Osteocyte (in vitro differentiated cells): Measurements from ENCODE around the gene TMPRSS12. TPM values are rescaled to one million over a fixed set of nuclear protein-coding genes. Genes with fewer than 3 reads are reported as not detected.
"Not testable (repeated sequence)": the region's sequence is repeated elsewhere in the genome, so short reads cannot be mapped to it uniquely, and the experiment has no call there.

Experiments
- DNase-seq: peaks from one replicate; pipeline ENCODE4 v3.0.0; 2021; ENCODE audit warnings: mixed read lengths; ENCODE audit not compliant: unreplicated experiment; ENCODE audit errors: extremely low spot score
- H3K27ac Mint-ChIP-seq: one replicate; pipeline ENCODE4 v1.8.0; 2021; ENCODE audit warnings: mild to moderate bottlenecking, mixed read lengths; ENCODE audit not compliant: unreplicated experiment
- H3K27me3 Mint-ChIP-seq: one replicate; pipeline ENCODE4 v1.8.0; 2021; ENCODE audit warnings: mixed read lengths; ENCODE audit not compliant: unreplicated experiment
- H3K36me3 Mint-ChIP-seq: one replicate; pipeline ENCODE4 v1.8.0; 2021; ENCODE audit warnings: mixed read lengths; ENCODE audit not compliant: unreplicated experiment
- H3K4me1 Mint-ChIP-seq: one replicate; pipeline ENCODE4 v1.8.0; 2021; ENCODE audit warnings: mixed read lengths; ENCODE audit not compliant: unreplicated experiment
- H3K4me3 Mint-ChIP-seq: one replicate; pipeline ENCODE4 v1.8.0; 2021; ENCODE audit warnings: mild to moderate bottlenecking, moderate library complexity, mixed read lengths; ENCODE audit not compliant: unreplicated experiment
- H3K9me3 Mint-ChIP-seq: one replicate; pipeline ENCODE4 v1.8.0; 2021; ENCODE audit warnings: mixed read lengths; ENCODE audit not compliant: unreplicated experiment
- total RNA-seq: library from RNA; stranded (reverse); gene quantifications from 2 replicates; pipeline ENCODE4 v1.2.1, GENCODE V29; 2021
- TF ChIP-seq, protein P1 (sequence below): fragments of 200-600 bp; sonication (generic); IDR thresholded peaks from 2 replicates; pipeline ENCODE4 v1.5.0; 2021; ENCODE audit warnings: antibody characterized with exemption, mild to moderate bottlenecking, moderate library complexity

The TMPRSS12 gene
- total RNA-seq, 1 donor from 2014 or later = not detected

DNA sequence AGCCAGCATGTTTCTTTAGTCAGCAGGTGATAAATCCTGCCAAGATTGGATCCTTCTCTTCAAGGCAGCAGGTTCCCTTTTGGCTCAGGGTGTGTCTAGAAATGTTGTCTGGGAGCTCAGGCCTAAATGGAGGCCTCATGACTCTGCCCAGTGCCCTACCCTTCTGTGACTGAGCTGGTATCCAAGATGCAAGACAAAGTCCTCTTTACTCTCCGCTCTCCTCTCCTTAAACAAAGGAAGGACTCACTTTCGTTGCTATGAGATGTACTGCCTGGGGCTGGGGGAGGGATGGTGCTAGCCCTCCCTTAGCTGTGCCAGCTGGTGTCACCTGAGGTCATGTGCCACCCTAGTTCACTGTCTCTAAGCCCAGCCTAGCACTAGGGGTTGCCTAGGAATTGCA is 13.8 kb upstream of the TMPRSS12 start:
- H3K4me3 Mint-ChIP-seq = no peak overlapping the region
- DNase-seq = no peak
- peaks cover 5% of the 10 kb centered on the region for H3K9me3 Mint-ChIP-seq
- H3K27me3 Mint-ChIP-seq = peaks cover 11% of the 10 kb centered on the region
- peaks cover 8% of the 10 kb centered on the region for H3K4me1 Mint-ChIP-seq
- H3K27ac Mint-ChIP-seq = no peak overlapping the region
- TF ChIP-seq, protein P1, sequence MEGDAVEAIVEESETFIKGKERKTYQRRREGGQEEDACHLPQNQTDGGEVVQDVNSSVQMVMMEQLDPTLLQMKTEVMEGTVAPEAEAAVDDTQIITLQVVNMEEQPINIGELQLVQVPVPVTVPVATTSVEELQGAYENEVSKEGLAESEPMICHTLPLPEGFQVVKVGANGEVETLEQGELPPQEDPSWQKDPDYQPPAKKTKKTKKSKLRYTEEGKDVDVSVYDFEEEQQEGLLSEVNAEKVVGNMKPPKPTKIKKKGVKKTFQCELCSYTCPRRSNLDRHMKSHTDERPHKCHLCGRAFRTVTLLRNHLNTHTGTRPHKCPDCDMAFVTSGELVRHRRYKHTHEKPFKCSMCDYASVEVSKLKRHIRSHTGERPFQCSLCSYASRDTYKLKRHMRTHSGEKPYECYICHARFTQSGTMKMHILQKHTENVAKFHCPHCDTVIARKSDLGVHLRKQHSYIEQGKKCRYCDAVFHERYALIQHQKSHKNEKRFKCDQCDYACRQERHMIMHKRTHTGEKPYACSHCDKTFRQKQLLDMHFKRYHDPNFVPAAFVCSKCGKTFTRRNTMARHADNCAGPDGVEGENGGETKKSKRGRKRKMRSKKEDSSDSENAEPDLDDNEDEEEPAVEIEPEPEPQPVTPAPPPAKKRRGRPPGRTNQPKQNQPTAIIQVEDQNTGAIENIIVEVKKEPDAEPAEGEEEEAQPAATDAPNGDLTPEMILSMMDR = no peak
- no peaks in the 10 kb centered on the region for H3K36me3 Mint-ChIP-seq

DNA sequence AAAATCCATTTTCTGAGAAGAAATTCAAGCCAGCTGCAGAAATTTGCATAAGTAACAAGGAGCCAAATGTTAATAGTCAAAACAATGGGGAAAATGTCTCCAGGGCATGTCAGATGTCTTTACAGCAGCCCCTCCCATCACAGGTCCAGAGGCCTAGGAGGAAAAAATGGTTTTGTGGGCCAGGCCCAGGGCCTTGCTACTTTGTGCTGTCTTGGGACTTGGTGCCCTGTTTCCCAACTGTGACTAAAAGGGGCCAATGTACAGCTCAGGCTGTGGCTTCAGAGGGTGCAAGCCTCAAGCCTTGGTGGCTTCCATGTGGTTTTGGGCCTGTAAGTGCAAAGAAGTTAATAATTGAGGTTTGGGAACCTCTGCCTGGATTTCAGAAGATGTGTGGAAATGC is 8.9 kb upstream of the TMPRSS12 start:
- H3K36me3 Mint-ChIP-seq, DNase-seq, H3K4me3 Mint-ChIP-seq, H3K27ac Mint-ChIP-seq, H3K4me1 Mint-ChIP-seq, H3K9me3 Mint-ChIP-seq: not testable (repeated sequence)
- peaks cover 21% of the 10 kb centered on the region for H3K27me3 Mint-ChIP-seq

DNA sequence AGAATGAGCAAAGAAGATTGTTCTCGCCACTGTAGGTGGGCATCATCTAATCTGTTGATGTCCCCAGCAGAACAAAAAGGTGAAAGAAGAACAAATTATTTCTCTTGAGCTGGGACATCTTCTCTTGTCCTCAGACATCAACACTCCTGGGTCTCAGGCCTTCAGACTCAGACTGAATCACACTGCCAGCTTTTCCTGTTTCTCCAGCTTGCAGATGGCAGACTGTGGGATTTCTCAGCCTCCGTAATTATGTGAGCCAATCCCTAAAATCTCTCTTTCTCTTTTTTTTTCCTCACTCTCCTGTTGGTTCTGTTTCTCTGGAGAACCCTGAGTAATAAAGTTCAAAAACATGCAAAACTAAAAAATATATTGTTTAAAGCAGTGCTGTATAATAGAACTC is 3.7 kb upstream of the TMPRSS12 start:
- TF ChIP-seq, protein P1 = no peak
- Mint-ChIP-seq H3K36me3 (no peaks in the 10 kb centered on the region), H3K27me3 (peaks cover 22% of the 10 kb centered on the region), H3K4me1 (no peaks in the 10 kb centered on the region), H3K27ac (no peak overlapping the region), H3K4me3 (no peak overlapping the region), H3K9me3 (peaks cover 8% of the 10 kb centered on the region)
- no peak for DNase-seq

DNA sequence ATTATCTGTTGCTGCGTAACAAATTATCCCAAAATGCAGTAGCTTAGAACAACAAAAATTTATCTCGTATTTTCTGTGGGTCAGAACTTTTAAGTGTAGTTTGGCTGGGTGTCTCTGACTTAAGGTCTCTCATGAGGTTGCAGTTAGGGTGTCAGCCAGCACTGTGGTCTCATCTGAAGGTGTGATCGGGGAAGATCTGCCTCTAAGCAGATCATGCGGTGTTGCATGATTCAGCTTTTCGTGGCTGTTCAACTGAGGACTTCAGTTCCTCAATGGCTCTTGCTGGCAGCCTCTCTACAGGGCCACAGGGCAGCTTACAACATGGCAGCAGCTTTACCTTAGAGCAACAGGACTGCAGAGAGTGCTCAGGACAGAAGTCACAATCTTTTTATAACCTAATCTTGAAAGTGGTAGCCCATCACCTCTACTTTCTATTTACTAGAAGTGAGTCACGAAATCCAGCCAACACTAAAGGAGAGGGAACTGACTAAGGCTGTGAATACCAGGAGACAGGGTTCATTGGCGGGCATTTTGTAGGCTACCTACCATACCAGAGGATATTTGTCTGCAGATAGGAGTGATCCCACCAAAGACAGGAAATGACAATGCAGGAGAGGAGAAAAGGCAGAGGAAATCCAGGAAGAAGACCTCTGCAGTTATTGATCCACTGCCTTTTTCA is 1.8 kb upstream of the TMPRSS12 start:
- DNase-seq = no peak
- Mint-ChIP-seq H3K36me3 (no peaks in the 10 kb centered on the region), H3K27ac (no peak overlapping the region), H3K27me3 (peaks cover 19% of the 10 kb centered on the region), H3K9me3 (peaks cover 8% of the 10 kb centered on the region), H3K4me3 (no peak overlapping the region), H3K4me1 (no peaks in the 10 kb centered on the region)
- TF ChIP-seq, protein P1 = no peak

DNA sequence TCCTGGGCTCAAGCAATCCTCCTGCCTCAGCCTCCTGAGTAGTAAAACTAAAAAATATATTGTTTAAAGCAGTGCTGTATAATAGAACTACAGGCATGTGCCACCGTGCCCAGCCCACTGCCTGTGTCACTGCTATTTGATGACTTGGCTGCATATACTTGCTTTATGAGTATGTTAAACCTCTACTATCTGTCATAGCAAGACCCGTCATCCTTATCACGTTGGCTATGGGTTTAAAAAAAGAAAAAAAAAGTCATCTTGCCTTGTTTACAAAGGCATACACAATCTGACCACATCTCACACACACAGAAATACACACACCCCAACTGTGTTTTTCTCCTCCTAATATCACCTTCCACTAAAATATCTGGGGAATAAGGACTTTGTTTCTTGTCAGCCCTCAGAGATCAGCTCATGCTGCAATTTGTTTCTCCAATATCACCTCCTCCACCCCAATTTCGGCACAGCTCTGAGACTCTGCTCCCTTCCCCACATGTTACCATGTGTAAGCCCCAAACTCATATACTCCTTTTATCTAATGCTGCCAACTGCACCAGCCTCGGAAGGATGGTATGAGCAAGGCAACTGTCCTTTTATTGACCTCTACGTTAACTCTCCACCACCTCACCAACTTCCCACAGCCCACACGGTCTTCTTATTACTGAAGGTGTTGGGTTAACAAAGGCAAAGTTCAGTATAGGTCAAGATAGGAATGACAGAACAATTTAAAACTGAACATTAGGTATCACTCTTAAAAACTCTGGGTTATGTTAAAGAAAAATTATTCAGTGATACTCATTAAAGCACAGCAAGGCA is 802 bp upstream of the TMPRSS12 start:
- no peak for DNase-seq
- H3K4me3 Mint-ChIP-seq = no peak overlapping the region
- H3K4me1 Mint-ChIP-seq = no peaks in the 10 kb centered on the region
- no peak overlapping the region for H3K27ac Mint-ChIP-seq
- TF ChIP-seq, protein P1 = no peak
- peaks cover 8% of the 10 kb centered on the region for H3K9me3 Mint-ChIP-seq
- H3K36me3 Mint-ChIP-seq = no peaks in the 10 kb centered on the region
- peaks cover 25% of the 10 kb centered on the region for H3K27me3 Mint-ChIP-seq
